SK-N-MC (cell line): ENCODE results near the gene OR1F1.

Experiments
- EZH2 ChIP-seq: fragments of 200-600 bp; sonication (generic); IDR thresholded peaks from one replicate; pipeline ENCODE4 v1.6.1; 2017; ENCODE audit warnings: antibody characterized with exemption
- POLR2AphosphoS5 ChIP-seq: IDR thresholded peaks from 2 replicates; pipeline ENCODE4 v1.6.1; 2012; ENCODE audit warnings: mild to moderate bottlenecking, low read depth, low read length, borderline replicate concordance

- TF ChIP-seq POLR2AphosphoS5 (no peak), EZH2 (no peak)
Measured at GRCh38 chr16:3158510-3159314, 29.3 kb upstream of the OR1F1 start.
